GM18867 (cell line): ENCODE results near the gene S100P.
"Not testable (repeated sequence)": the region's sequence is repeated elsewhere in the genome, so short reads cannot be mapped to it uniquely, and the experiment has no call there.

ENCODE experiments used
- ATAC-seq: cut with Tn5 transposase; IDR thresholded peaks from one replicate; pipeline ENCODE4 v1.9.1; 2021; ENCODE audit warnings: mild to moderate bottlenecking, moderate library complexity; ENCODE audit not compliant: unreplicated experiment

Gene S100P

GRCh38 chr4:6672541-6673190 is 21.0 kb upstream of the S100P start:
- ATAC-seq = not testable (repeated sequence)

GRCh38 chr4:6673191-6673659 is 20.5 kb upstream of the S100P start:
- not testable (repeated sequence) for ATAC-seq

GRCh38 chr4:6673660-6674499 is 19.8 kb upstream of the S100P start:
- ATAC-seq = peak; percentile 64

GRCh38 chr4:6674500-6675149 is 19.1 kb upstream of the S100P start:
- ATAC-seq = peak; percentile 58

GRCh38 chr4:6676722-6677558 is 16.7 kb upstream of the S100P start:
- no peak for ATAC-seq

- no peak for ATAC-seq
Observed at GRCh38 chr4:6680372-6681034, 13.2 kb upstream of the S100P start.

- ATAC-seq = no peak
Observed at GRCh38 chr4:6681191-6681590, 12.5 kb upstream of the S100P start.

GRCh38 chr4:6682862-6683590 is 10.7 kb upstream of the S100P start:
- no peak for ATAC-seq

GRCh38 chr4:6684656-6685055 is 9.0 kb upstream of the S100P start:
- ATAC-seq = no peak

GRCh38 chr4:6686104-6686787 is 7.4 kb upstream of the S100P start:
- no peak for ATAC-seq

GRCh38 chr4:6687947-6688878 is 5.5 kb upstream of the S100P start:
- ATAC-seq = no peak

GRCh38 chr4:6688879-6689505 is 4.7 kb upstream of the S100P start:
- peak; percentile 75 for ATAC-seq

- ATAC-seq = no peak
Observed at GRCh38 chr4:6689506-6689960, 4.1 kb upstream of the S100P start.

GRCh38 chr4:6692379-6692778 is 1.3 kb upstream of the S100P start:
- ATAC-seq = no peak

GRCh38 chr4:6692806-6693205 is 872 bp upstream of the S100P start:
- ATAC-seq = no peak

GRCh38 chr4:6694177-6694901 is 661 bp downstream of the S100P start:
- no peak for ATAC-seq
